HEK293T (cell line): ENCODE data around the gene TTC7B.

Source experiments
- ARNT ChIP-seq: fragments of 450-650 bp; IDR thresholded peaks from 2 replicates; pipeline ENCODE4 v1.6.1; 2017; ENCODE audit warnings: mild to moderate bottlenecking
- ELF4 ChIP-seq: fragments of 450-650 bp; IDR thresholded peaks from 2 replicates; pipeline ENCODE4 v1.6.1; 2017; ENCODE audit warnings: antibody characterized with exemption
- FOXK2 ChIP-seq: fragments of 450-650 bp; IDR thresholded peaks from 2 replicates; pipeline ENCODE4 v1.6.1; 2016; ENCODE audit warnings: mild to moderate bottlenecking
- SP1 ChIP-seq: fragments of 450-650 bp; IDR thresholded peaks from 2 replicates; pipeline ENCODE4 v1.6.1; 2017

DNA sequence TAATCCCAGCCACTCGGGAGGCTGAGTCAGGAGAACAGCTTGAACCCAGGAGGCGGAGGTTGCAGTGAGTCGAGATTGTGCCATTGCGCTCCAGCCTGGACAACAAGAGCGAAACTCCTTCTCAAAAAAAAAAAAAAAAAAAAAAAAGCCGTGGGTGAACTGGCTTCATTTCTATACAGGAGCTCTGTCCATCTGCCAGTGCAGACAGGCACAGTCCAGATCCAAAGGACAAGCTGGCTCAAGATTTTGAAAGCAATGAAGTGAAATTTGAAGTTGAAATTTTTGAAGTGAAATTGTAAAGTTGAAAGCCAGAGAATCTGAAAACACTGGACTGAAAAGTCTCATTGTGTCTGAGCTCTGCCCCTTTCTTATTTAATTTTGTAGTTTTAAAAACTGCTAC lies 284.7 kb downstream of the TTC7B start:
- TF ChIP-seq ARNT (no peak), SP1 (no peak), FOXK2 (no peak), ELF4 (no peak)
